ENCODE measurements around the gene RNF43. TPM values are rescaled to one million over a fixed set of nuclear protein-coding genes. Genes with fewer than 3 reads are reported as not detected.

The RNF43 gene
- total and polyA plus RNA-seq, 4 donors, result 4.1 to 8.4 (median 5.1) TPM

DNA sequence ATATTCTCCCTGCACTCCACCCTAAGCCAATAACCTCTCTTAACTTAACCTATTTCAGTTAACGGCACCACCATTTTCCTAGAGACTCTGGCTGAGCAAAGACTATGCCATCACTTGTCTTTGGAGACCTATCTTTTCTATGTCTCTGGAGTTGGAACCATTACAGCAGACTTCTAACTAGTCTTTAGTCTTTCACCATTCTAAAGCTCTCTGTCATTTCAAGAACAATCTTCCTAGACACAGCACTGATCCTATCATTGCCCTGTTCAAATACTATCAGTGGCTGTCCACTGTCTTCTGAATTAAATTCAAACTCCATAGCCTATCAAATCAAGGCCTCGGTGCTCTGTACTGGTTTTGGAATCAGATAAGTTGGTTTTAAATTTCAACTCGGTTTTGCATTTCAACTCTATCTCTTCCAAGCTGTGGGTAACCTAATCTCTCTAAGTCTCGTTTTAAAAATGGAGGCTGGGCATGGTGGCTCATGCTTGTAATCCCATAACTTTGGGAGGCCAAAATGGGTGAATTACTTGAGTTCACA, 31.9 kb downstream of the RNF43 start:
- no peak for TF ChIP-seq YY1 (IDR thresholded peaks at IDR 0.05)
- TF ChIP-seq TAF1 (conservative IDR thresholded peaks at IDR 0.05), result no peak
- TF ChIP-seq NR2F2 (IDR thresholded peaks at IDR 0.05), result no peak
- TF ChIP-seq HNF4G (IDR thresholded peaks at IDR 0.05), result no peak
- TF ChIP-seq RXRA (IDR thresholded peaks at IDR 0.05), result no peak
- TF ChIP-seq HNF4A (conservative IDR thresholded peaks at IDR 0.05), result no peak
- no peak for TF ChIP-seq FOXA1 (IDR thresholded peaks at IDR 0.05)
- TF ChIP-seq, protein P1, sequence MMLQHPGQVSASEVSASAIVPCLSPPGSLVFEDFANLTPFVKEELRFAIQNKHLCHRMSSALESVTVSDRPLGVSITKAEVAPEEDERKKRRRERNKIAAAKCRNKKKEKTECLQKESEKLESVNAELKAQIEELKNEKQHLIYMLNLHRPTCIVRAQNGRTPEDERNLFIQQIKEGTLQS (IDR thresholded peaks at IDR 0.05), result no peak
- TF ChIP-seq JUND (IDR thresholded peaks at IDR 0.05), result no peak
- TF ChIP-seq, protein P2, sequence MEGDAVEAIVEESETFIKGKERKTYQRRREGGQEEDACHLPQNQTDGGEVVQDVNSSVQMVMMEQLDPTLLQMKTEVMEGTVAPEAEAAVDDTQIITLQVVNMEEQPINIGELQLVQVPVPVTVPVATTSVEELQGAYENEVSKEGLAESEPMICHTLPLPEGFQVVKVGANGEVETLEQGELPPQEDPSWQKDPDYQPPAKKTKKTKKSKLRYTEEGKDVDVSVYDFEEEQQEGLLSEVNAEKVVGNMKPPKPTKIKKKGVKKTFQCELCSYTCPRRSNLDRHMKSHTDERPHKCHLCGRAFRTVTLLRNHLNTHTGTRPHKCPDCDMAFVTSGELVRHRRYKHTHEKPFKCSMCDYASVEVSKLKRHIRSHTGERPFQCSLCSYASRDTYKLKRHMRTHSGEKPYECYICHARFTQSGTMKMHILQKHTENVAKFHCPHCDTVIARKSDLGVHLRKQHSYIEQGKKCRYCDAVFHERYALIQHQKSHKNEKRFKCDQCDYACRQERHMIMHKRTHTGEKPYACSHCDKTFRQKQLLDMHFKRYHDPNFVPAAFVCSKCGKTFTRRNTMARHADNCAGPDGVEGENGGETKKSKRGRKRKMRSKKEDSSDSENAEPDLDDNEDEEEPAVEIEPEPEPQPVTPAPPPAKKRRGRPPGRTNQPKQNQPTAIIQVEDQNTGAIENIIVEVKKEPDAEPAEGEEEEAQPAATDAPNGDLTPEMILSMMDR (IDR thresholded peaks at IDR 0.05; ENCODE audit: low read depth, low read length, missing input control), result no peak
- TF ChIP-seq GABPA (IDR thresholded peaks at IDR 0.05 in 1 of 2, conservative IDR thresholded peaks at IDR 0.05 in 1 of 2), result no peak
- TF ChIP-seq FOXA2 (IDR thresholded peaks at IDR 0.05), result no peak
- TF ChIP-seq RAD21 (IDR thresholded peaks at IDR 0.05), result no peak
- TF ChIP-seq REST (IDR thresholded peaks at IDR 0.05), result no peak
- TF ChIP-seq, protein P3, sequence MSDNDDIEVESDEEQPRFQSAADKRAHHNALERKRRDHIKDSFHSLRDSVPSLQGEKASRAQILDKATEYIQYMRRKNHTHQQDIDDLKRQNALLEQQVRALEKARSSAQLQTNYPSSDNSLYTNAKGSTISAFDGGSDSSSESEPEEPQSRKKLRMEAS (IDR thresholded peaks at IDR 0.05), result no peak
- TF ChIP-seq SP1 (IDR thresholded peaks at IDR 0.05), result no peak
- no peak for TF ChIP-seq EGR1 (IDR thresholded peaks at IDR 0.05; ENCODE audit: low read depth in 2 of 2)
- TF ChIP-seq ZBTB33 (IDR thresholded peaks at IDR 0.05), result no peak
- WGBS, result 70% methylated on average over 4 of the region's 4 CpGs
- peak overlapping the region in 1 of 2 donors; percentile 8 for H3K27ac ChIP-seq (ENCODE audit: low read depth in 1 of 2, low read length in 2 of 2)
- no peak overlapping the region for H3K9ac ChIP-seq (ENCODE audit: low read depth in 1 of 2, low read length in 2 of 2)
- H3K9me3 ChIP-seq (ENCODE audit: control insufficient read depth in 4 of 4, low read length in 3 of 4), result no peaks in the 10 kb centered on the region
- no peak for DNase-seq (ENCODE audit: low spot score)
- H3K36me3 ChIP-seq (ENCODE audit: control insufficient read depth in 4 of 4, insufficient read depth in 3 of 4, low read depth in 1 of 4, low read length in 3 of 4), result no peaks in the 10 kb centered on the region
- no peak overlapping the region for H3K4me3 ChIP-seq (ENCODE audit: low read depth in 1 of 3, low read length in 3 of 3)
- peaks cover 21 to 80% (median 72%) of the 10 kb centered on the region in 4 donors for H3K4me1 ChIP-seq (ENCODE audit: control insufficient read depth in 4 of 4, insufficient read depth in 4 of 4, low read length in 3 of 4)
- H3K27me3 ChIP-seq (ENCODE audit: control insufficient read depth in 4 of 4, insufficient read depth in 4 of 4, low read length in 3 of 4), result no peaks in the 10 kb centered on the region
